ENCODE data around the gene OR2C3.

- TF ChIP-seq CTCF (IDR thresholded peaks at IDR 0.05): no peak
- no peak for TF ChIP-seq POLR2A (IDR thresholded peaks at IDR 0.05)
These were observed 838 bp downstream of the OR2C3 start for GRCh38 chr1:247535402-247535801.
